ENCODE results near the gene MRPL24.

MRPL24 gene

DNA sequence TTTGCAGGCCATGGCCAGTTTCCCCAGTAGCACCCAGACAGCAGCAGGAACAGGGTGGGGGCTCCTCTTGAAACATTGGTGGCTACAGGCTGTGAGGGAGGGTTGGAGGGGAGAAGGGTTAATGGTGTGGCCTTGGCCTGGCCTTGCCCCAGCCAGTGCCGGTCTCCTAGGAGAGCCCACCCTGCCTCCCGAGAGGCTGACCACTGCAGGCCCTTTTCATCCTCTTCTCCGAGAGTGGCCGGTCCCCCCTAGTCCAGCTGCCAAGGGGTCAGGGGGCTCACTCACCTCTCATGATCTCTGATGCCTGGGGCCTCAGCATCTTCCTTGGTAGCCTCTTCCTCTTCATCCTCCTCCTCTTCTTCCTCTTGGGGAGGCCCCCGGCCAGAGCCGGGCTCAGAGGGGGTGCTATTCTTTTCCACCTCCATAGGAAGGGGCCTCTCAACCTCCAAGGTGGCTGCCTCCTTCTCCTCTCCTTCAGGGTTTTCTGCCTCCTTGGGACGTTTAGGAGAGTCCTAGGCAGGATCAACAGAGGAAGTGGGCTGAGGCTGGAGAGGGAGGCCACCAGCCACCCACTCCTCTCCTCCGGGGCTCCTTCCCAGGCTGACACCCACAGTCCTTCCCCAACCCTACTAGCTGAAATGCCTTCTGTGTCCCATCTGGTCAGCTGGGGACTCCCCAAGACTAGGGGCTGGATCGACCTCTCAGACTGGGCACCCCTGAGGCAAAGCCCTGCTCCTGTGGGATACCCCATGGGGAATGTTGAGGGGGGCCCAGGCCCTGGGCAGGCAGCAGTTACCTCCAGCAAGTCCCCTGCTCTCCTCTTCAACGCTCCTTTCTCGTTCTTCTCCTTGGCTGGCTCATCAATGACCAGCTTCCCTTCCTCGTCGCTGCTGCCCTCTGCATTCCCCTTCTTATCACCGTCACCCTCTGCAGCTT is 2.7 kb upstream of the MRPL24 start:
- DNase-seq (ENCODE audit: low spot score) = no peak

- DNase-seq (ENCODE audit: low spot score) = no peak
These were observed 1.9 kb upstream of the MRPL24 start for GRCh38 chr1:156742801-156743200.

DNA sequence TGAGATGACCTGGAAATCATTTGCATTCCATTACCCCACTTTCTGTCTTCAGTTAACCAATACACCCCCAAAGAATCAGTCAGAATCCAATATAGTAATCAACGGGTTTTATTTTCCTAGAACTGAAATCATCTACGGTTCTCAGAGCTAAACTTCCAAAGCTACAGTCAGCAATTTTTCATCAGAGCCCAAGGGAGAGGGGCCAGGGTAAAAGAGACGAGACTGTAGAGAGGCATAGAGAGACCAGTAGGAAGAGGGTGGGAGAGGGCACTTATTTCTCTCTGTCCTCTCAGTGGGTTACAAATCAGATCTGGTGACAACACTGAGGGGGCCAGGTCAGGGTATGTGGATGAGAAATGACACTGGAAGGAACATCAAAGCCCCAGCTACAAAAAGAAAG is 1.1 kb upstream of the MRPL24 start:
- DNase-seq (ENCODE audit: low spot score) = no peak

DNA sequence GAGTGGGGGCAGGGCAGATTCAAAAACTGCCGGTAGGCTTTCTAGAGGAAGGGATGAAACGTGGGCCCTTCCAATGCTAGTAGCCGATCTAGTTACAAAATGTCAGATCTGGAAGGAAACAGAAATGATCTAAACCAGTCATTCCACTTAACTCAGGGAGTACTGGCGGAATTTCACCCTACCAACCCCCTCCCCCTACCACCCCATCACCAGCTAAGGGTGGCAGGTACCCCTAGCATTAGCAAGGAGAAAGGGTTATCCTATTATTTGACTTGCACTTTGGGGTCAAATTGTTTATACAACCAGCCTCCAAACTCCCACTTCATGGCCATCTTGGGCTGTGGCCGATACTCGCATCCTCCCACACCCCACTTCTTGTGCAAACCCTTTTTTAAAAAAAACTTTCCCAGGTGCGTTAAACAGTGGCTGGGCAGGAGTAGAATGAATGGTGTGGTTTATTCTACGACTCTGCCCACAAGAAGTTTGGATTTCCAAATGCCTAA is 644 bp upstream of the MRPL24 start:
- no peak for DNase-seq (ENCODE audit: low spot score)

- no peak for DNase-seq (ENCODE audit: low spot score)
These were observed 599 bp downstream of the MRPL24 start for GRCh38 chr1:156740237-156740740.

- DNase-seq (ENCODE audit: low spot score) = no peak
These were observed 2.0 kb downstream of the MRPL24 start for GRCh38 chr1:156738916-156739315.

GRCh38 chr1:156738407-156738806 is 2.5 kb downstream of the MRPL24 start:
- no peak for DNase-seq (ENCODE audit: low spot score)

DNA sequence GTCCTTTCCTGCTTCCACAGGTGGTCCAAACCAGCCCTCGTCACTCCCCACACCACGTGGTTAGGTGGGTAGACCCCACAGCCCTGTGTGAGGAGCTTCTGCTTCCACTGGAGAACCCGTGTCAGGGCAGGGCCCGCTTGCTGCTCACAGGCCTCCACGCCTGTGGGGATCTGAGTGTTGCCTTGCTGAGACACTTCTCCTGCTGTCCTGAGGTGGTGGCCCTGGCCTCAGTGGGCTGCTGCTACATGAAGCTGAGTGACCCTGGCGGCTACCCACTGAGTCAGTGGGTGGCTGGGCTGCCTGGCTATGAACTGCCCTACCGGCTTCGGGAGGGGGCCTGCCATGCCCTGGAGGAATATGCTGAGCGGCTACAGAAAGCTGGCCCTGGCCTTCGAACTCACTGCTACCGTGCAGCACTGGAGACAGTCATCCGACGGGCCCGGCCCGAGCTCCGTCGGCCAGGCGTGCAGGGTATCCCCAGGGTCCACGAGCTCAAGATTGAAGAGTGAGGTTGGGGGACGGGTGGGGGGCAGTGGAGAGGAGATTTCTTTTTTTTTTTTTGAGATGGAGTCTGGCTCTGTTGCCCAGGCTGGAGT is 6.8 kb downstream of the MRPL24 start:
- DNase-seq (ENCODE audit: low spot score) = no peak

DNA sequence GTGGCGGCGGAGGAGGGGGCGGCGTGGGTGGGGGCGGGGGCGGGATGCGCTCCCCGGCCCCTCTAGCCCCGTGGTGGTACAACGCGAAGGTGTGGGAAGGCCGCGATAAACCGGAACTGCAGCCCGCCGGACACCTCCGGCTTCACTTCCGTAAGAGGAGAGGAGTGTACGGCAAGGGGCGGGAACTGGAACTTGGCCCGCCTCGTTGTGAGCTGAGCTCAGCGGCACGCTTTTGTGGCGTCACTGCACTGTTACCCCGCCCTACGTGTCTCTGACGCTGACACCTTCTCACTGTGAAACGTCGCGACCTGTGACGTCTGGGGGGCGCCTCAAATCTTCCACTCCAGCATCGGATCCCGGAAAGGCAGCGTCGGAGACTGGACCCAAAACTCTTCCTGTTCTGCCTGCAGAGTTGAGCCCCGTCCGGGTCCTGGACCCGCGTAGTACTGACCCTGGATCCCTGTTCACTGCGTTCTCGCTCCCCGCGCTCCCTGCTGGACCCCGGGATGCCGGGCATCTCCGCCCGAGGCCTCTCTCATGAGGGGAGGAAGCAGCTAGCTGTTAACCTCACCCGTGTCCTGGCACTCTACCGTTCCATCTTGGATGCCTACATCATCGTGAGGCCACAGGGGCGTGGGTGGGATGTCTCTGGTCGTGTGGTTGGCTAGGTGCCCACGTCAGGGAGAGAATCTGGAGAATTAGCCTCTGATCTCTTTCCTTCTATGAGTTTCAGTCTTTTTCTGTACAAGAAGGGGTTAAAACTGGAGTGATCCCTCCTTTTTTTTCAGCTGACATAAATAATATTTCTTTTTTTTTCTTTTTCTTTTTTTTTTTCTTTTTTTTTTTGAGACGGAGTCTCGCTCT is 12.1 kb downstream of the MRPL24 start, which contains the start of gene ISG20L2:
Gene ISG20L2 (minus strand): TSS at position 168 of the 864 bp plus-strand sequence. CDS start 1,114 bp downstream, outside the sequence.
- peak; percentile 95 for DNase-seq (ENCODE audit: low spot score)

DNA sequence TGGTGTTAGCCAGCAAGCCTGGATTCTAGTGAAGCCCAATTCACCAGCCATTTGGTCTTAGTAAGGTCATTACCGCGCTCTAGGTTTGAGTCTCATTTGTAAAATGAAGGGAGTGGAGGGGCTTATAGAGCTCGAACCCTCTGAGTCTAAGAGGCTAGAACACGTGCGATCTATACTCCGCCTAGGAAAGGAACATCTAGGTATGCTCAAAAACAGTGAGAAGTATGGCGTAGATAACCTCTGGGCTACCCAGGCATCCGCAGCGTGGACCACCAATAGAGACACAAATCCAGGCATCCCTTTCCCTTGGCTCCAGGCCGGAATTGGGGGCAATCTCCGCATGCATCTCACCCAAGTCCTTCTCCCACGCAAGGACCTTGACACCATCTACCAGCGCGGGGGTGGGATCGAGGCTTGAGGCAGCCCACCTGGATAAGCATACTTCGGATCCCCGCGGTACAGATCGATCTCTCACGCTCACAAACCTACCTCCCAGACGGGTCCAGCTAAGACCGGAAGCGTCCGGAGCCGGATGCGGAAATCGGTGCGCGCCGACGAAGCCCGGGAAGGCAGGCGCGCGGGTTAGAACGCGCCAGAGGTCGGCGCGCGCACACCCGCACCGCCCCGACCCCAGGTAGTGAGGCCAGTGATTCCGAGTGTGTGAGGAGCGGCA is 12.8 kb downstream of the MRPL24 start, which contains the start of gene METTL25B:
Gene METTL25B (plus strand): TSS at position 544 of the 673 bp plus-strand sequence. CDS start 636 bp downstream, outside the sequence.
- peak; percentile 84 for DNase-seq (ENCODE audit: low spot score)

- no peak for DNase-seq (ENCODE audit: low spot score)
These were observed 13.4 kb downstream of the MRPL24 start for GRCh38 chr1:156727492-156727891.

DNA sequence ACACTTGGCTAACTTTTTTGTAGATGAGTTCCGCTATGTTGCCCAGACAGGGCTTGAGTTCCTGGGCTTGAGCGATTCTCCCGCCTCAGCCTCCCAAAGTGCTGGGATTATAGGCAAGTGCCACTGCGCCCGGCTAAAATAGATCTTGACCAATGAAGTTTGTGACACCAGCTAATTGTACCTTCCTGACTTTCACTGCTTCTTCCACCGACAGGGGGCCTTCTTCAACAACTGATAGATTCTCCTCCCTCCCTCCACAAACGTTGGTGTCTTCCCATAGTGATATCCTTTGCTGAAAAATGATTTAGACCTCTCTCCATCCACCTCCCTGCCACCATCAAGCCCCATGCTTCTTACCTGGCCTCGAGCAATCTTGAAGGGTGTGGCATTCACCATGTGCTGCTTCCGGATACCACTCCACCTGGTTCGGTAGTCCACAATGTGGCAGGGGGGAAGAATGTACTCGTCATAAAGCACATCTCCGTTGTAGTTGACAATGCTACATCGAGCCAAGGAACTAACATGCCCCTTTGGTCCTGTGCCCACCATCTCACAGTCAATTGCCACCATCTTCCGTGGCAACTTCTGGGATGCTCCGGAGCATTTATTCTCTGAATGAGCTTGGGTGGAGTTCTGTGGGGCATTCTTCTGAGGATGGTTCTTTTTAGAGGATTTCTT is 14.2 kb downstream of the MRPL24 start:
- DNase-seq (ENCODE audit: low spot score) = peak; percentile 75

- peak; percentile 89 for DNase-seq (ENCODE audit: low spot score)
These were observed 15.1 kb downstream of the MRPL24 start for GRCh38 chr1:156725683-156726280.

DNA sequence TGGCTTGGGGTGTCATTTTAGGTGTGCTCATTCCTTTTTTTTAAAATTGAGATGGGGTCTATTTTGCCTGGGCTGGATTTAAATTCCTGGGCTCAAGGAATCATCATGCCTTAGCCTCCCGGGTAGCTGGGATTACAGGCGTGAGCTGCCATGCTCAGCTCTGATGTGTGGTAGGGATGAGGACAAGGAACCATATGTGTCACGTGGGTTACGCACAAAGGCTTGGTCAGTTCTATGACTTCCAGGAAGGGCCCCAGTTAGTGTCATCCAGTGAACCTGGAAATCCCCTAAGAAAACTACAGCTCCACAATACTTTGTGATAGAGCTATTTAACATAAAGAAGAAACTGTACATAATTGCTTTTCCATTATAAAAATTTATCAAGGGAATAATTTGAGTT is 19.4 kb downstream of the MRPL24 start:
- DNase-seq (ENCODE audit: low spot score) = no peak

GRCh38 chr1:156721131-156721530 is 19.8 kb downstream of the MRPL24 start:
- no peak for DNase-seq (ENCODE audit: low spot score)

DNA sequence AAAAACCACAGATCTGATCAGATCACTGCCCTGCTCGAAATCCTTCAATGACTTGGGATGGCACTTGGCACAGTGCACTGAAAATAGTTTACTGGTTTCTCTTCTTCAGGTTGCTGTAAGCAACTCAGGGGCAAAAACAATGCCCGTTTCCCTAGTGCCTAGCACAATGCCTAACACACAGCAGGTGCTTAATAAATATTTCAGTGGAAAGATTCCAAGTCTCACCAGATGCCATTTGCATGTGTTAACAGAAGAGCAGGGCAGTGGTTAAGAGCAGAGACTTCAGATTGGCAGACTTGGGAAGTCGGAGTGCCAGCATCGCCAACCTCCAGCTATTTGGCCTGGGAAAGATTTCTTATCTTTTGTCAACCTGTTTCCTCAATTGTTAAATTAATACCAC is 23.5 kb downstream of the MRPL24 start:
- DNase-seq (ENCODE audit: low spot score) = no peak

DNA sequence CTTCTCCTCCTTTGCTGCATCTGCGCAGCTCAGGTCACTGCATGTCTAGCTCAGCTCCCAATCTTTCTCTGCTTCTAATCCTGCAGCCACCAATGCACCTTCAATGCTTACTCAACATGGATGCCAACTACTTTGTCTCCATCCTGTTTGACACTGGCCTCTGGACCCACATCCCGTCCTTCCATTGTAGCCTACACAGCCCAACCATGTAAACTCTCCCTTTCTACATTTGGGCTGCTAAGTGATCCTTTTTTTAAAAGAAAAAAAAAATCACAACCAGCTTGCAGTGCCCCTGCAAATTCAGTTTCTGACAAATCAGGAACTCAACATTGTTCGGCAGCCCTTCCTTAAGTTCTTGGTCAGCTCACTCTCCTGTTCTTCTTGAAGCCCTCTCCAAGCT is 26.1 kb downstream of the MRPL24 start:
- DNase-seq (ENCODE audit: low spot score) = no peak

GRCh38 chr1:156712626-156713025 is 28.3 kb downstream of the MRPL24 start:
- DNase-seq (ENCODE audit: low spot score) = no peak

DNA sequence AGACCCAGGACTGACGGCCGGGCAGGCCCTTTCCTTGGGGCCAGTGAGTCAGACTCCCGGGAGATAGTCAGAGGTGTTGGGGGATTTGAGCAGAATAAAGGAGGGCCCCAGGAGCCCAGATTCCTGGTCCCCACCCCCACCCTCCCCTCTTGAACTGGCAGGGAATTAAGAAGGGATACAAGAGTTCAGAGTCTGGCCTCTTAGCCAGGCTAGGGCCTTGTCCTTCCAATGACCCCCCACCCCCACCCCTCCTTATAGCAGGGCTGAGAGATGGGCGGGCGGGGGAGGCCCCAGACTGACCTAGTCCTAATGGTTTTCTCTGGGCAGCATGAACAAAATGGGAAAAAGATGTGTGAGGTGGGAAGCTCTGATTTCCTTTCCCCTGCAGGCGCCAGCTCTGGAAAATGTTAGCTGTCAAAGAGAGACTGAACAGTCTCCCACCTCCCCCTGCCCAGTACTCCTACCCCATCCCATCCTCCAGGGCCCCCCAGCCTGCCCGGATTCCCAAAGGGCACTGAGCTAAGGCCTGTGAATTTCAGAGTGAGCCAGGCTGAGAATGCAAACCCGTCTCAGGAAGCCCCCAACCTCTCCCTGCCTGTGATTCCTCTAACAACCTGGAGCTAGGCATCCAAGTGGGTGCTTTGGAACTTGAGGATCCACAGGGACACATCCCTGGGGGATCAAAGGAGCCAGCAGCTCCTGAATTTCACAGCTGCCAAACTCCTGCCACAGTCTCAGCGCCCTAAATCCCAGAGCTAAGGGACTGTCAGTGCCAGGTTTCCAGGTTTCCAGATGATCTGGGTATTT is 29.7 kb downstream of the MRPL24 start:
- no peak for DNase-seq (ENCODE audit: low spot score)
